Measurements from ENCODE around the gene ATXN7L1. TPM values are rescaled to one million over a fixed set of nuclear protein-coding genes. Genes with fewer than 3 reads are reported as not detected.

The ATXN7L1 gene
- total RNA-seq, 1 donor from 2014 or later, result 18.6 TPM

DNA sequence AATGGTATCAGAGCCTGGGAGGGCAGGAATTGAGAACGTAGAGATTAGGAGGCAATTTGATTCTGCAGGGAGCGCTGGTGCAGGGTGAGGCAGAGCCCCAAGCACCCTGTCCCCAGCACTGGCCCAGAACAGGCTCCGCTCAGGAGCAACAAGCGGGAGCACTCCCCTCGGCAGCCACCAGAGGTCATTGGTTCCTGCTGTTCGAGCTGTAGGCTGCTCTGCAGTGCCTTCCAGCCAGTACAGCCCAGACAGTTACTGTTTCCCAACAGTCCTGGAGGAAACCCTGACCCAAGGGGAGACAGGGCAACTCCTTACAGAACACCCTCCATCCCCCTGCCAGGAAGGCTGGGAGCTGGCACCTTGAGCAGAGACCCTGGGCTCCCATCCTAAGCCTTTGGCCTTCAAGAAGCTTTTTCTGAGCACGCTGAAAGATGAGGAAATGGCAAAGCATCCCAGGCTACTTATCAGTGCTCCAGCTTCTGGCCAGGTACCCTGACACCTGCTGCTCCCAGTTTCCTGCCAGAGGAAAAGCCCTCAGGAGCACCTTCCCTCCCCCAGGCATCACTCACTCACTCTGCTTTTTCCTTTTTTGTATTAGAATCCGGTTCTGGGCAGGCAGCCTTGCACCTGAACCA lies 223.9 kb downstream of the ATXN7L1 start:
- peaks cover 79% of the 10 kb centered on the region for H3K36me3 Mint-ChIP-seq (ENCODE audit: low read depth)
- no peak overlapping the region for H3K27ac Mint-ChIP-seq
- no peak overlapping the region for H3K4me3 Mint-ChIP-seq
- H3K27me3 Mint-ChIP-seq, result no peaks in the 10 kb centered on the region
- CTCF ChIA-PET, result interaction anchor here (0.9 to 2.0 kb wide), 10 partner anchors 11 to 515 kb away, joined by 3 to 11 read pairs (median 5); no protein-coding TSS in a partner anchor
- DNase-seq (peak; percentile 45), ATAC-seq (ENCODE audit: low read depth) (peak; percentile 94)
- intact Hi-C loops (cut with micrococcal nuclease), result loop anchor here (1.0 to 5.0 kb wide), 4 partner anchors 357 to 514 kb away; no protein-coding TSS in a partner anchor
- TF ChIP-seq, protein P1, sequence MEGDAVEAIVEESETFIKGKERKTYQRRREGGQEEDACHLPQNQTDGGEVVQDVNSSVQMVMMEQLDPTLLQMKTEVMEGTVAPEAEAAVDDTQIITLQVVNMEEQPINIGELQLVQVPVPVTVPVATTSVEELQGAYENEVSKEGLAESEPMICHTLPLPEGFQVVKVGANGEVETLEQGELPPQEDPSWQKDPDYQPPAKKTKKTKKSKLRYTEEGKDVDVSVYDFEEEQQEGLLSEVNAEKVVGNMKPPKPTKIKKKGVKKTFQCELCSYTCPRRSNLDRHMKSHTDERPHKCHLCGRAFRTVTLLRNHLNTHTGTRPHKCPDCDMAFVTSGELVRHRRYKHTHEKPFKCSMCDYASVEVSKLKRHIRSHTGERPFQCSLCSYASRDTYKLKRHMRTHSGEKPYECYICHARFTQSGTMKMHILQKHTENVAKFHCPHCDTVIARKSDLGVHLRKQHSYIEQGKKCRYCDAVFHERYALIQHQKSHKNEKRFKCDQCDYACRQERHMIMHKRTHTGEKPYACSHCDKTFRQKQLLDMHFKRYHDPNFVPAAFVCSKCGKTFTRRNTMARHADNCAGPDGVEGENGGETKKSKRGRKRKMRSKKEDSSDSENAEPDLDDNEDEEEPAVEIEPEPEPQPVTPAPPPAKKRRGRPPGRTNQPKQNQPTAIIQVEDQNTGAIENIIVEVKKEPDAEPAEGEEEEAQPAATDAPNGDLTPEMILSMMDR (IDR thresholded peaks at IDR 0.05), result no peak
- H3K4me1 Mint-ChIP-seq, result peaks cover 2% of the 10 kb centered on the region
- H3K9me3 Mint-ChIP-seq, result no peaks in the 10 kb centered on the region
- POLR2A ChIA-PET, result no interaction called here

GRCh38 chr7:105651798-105652197 lies 224.6 kb downstream of the ATXN7L1 start:
- Mint-ChIP-seq H3K36me3 (ENCODE audit: low read depth) (peaks cover 80% of the 10 kb centered on the region), H3K9me3 (no peaks in the 10 kb centered on the region), H3K27me3 (no peaks in the 10 kb centered on the region), H3K4me1 (no peaks in the 10 kb centered on the region), H3K4me3 (no peak overlapping the region), H3K27ac (no peak overlapping the region)
- intact Hi-C loops (cut with micrococcal nuclease), result loop anchor here (1.0 to 5.0 kb wide), 4 partner anchors 358 to 515 kb away; no protein-coding TSS in a partner anchor
- CTCF ChIA-PET, result interaction anchor here (1.0 to 2.1 kb wide), 8 partner anchors 11 to 502 kb away, joined by 3 to 11 read pairs (median 5); no protein-coding TSS in a partner anchor
- DNase-seq (no peak), ATAC-seq (ENCODE audit: low read depth) (no peak)
- TF ChIP-seq, protein P1 (IDR thresholded peaks at IDR 0.05), result no peak
- POLR2A ChIA-PET, result no interaction called here

- peaks cover 70% of the 10 kb centered on the region for H3K36me3 Mint-ChIP-seq (ENCODE audit: low read depth)
- ATAC-seq (ENCODE audit: low read depth) (no peak), DNase-seq (no peak)
- no peak overlapping the region for H3K27ac Mint-ChIP-seq
- H3K27me3 Mint-ChIP-seq, result no peaks in the 10 kb centered on the region
- no peaks in the 10 kb centered on the region for H3K9me3 Mint-ChIP-seq
- ChIA-PET POLR2A (no interaction called here), CTCF (interaction anchor here (1.3 to 2.1 kb wide), 3 partner anchors 109 to 396 kb away, joined by 3 to 5 read pairs (median 5); no protein-coding TSS in a partner anchor)
- intact Hi-C loops (cut with micrococcal nuclease), result loop anchor here (5.0 kb wide), 1 partner anchor 502 kb away; no protein-coding TSS in a partner anchor
- H3K4me1 Mint-ChIP-seq, result no peaks in the 10 kb centered on the region
- TF ChIP-seq, protein P1 (IDR thresholded peaks at IDR 0.05), result no peak
- no peak overlapping the region for H3K4me3 Mint-ChIP-seq
These were observed 225.9 kb downstream of the ATXN7L1 start for GRCh38 chr7:105650382-105650970.

DNA sequence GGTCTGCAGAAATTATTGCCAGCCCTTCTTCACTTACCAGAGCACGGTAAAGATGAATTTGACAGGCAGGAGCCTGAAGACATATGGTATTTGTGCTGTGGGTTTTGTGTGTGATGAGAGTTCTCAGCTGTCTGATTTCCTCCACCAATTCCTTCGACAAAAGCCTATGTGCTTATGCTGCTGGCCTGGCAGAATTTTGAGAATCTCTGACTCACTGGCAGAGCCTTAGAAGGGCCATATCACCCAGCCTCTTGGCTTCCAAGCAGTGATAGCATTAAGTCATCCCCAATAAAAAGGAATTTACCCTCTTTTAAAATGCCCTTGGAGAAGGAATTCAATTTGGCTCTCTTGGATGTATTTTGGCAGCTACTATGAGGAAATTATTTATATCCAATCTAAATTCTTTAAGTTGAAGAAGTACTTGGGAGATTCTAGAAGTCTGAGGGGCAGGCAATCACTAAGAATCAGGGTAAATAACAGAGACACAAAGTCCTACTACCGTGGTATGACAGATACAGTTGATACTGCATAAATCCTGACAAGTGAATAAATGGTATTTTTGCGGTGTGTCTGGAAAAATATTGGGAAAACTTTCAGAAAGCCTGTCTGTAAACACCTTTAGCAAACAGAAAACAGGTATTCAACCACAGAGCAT lies 226.5 kb downstream of the ATXN7L1 start:
- Mint-ChIP-seq H3K36me3 (ENCODE audit: low read depth) (peaks cover 65% of the 10 kb centered on the region), H3K27ac (no peak overlapping the region), H3K4me3 (no peak overlapping the region), H3K9me3 (no peaks in the 10 kb centered on the region), H3K27me3 (no peaks in the 10 kb centered on the region), H3K4me1 (no peaks in the 10 kb centered on the region)
- TF ChIP-seq, protein P1 (IDR thresholded peaks at IDR 0.05), result no peak
- no peak for DNase-seq
- ChIA-PET CTCF (interaction anchor here (1.3 to 2.1 kb wide), 3 partner anchors 109 to 397 kb away, joined by 3 to 5 read pairs (median 5); no protein-coding TSS in a partner anchor), POLR2A (no interaction called here)
- intact Hi-C loops (cut with micrococcal nuclease), result loop anchor here (5.0 kb wide), 1 partner anchor 502 kb away; no protein-coding TSS in a partner anchor
- no peak for ATAC-seq (ENCODE audit: low read depth)

Data from activated B cell treated with CpG ODN at 0.5 μM for 24 hours (primary cell).